ENCODE measurements around the gene TENT5C.

- TF ChIP-seq CTCF (conservative IDR thresholded peaks at IDR 0.05 in 1 of 2, IDR thresholded peaks at IDR 0.05 in 1 of 2; ENCODE audit: extremely low read depth in 1 of 2, insufficient read depth in 1 of 2, low read depth in 1 of 2, low read length in 2 of 2) = no peak
- no peak for TF ChIP-seq EZH2 (IDR thresholded peaks at IDR 0.05; ENCODE audit: borderline replicate concordance, low read length)
Measured at GRCh38 chr1:117628343-117628742, 22.5 kb downstream of the TENT5C start.

Measured in mammary epithelial cell (primary cell).